Right forelimb (tissue), 1 donor: ENCODE results near the gene WNK3.

Source experiments
- DNase-seq: peaks from one replicate; pipeline ENCODE4 v3.0.0-alpha.2; 2018

The WNK3 gene

GRCh38 chrX:54237014-54237413, 120.8 kb downstream of the WNK3 start:
- no peak for DNase-seq

DNA sequence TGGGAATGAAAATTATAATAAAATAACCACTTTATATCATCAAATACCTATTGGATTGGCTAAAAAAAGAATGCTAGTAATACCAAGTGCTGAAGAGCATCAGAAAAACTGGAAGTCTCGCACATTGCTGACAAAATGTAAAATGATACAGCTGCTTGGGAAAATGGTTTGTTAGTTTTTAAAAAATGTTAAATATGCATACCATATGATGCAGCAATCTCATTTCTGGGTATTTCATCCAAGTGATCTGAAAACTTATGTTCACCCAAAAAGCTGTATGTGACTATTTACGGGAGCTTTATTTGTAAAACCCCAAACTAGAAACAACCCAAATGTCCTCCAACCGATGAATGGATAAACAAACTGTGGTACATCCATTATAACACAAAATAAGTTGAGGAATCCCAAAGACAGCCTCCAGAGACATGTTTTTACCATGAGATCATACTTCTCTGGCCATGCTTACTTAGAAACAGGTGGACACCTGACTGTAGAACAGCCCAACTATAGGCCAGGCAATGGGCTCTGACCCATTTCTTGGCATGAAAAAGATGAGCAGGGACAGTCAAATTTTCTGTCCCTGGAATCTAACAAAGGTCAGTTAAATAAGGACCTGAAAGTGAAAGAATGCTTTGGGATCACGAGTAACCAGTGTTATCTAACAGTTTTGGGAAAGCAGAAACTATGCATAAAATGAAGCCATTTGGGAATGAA, 127.3 kb downstream of the WNK3 start:
- DNase-seq, result no peak

DNA sequence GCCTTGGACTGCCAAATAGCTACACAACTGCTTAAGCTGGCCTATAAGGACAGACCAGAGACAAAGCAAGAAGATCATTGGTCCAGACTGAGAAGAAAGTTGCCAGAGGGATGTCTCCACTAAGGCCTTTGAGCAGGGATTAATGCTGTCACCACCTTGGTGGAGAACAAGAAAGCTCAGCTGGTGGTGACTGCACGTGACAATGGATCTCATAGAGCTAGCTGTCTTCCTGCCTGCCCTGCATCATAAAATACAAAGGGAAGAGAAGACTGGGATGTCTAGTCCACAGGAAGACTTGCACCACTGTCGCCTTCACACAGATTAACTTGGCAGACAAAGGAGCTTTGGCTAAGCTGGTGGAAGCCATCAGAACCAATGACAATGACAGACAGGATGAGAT, 134.3 kb downstream of the WNK3 start:
- no peak for DNase-seq

- DNase-seq, result no peak
Observed at GRCh38 chrX:54213603-54214002, 144.2 kb downstream of the WNK3 start.

GRCh38 chrX:54208531-54208930, 149.3 kb downstream of the WNK3 start:
- no peak for DNase-seq

- no peak for DNase-seq
Observed at GRCh38 chrX:54198262-54198661, 159.6 kb downstream of the WNK3 start.

DNA sequence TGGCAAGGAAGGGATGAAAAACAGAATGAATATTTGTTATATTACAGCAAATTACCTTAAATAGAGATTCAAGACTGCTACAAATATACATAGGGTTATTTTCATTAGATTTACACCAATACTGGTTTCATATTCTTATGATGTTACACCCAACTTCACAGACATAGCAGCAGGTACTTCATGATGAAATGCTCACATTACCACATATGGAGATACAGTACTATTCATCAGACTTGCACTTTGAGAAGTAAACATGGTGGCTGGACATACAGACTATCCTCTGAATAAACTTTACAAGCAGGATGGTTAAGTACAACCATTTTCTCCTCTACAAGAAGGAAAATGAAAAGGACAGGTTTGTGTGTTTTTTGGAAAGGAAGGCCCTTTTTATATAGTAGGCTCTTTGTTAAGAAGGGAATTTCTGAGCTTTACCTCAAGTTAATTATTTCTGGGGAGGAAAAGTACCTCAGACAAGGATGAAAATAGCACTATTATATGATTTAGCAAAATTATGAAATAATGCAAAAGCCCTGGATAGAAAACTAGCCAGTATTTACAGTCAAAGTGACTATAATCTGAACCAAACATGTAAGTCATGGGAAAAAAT, 162.8 kb downstream of the WNK3 start:
- DNase-seq, result no peak

DNA sequence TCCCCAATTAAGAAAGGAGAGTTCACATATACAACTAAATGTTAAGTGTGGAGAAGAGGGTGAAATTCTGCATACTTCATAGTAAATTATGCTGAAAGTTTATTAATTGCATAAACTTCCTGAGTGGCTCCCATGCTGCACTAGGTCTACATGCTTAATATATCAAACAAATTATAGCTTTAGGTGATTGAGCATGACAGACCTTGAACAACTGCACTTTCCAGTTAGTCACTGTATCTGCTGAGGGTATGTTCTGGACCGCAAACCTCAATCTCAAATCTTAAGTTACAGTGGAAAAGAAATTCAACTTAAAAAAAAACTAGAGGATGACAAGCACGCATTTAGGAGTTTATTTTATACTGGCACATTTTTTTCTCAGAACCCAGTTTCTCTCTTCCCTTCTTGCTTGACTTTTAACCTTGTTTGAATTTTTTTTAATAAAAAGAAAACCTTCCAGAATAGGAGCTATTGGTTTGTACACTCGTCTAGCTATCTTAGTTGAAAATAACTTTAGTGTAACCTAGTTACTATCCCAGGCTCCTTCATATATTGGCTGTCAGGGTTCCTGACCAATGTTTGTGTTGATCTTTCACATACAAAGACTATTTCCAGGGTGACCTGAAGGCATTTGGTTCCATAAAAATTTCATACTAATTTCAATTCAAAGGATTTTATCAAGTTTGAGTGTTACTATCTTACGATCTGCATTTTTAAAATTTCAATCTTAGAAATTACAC, 164.6 kb downstream of the WNK3 start:
- no peak for DNase-seq

GRCh38 chrX:54184474-54184873, 173.4 kb downstream of the WNK3 start:
- DNase-seq, result no peak

GRCh38 chrX:54182864-54183613, 174.8 kb downstream of the WNK3 start, which contains the start of gene FAM120C:
TSS of gene FAM120C (minus strand) at chrX:54183254. CDS start at chrX:54183198, 56 bp downstream.
- DNase-seq, result peak; percentile 87

- DNase-seq, result peak; percentile 54
Observed at GRCh38 chrX:54182194-54182863, 175.5 kb downstream of the WNK3 start.

GRCh38 chrX:54181202-54181953, 176.5 kb downstream of the WNK3 start:
- peak; percentile 45 for DNase-seq

DNA sequence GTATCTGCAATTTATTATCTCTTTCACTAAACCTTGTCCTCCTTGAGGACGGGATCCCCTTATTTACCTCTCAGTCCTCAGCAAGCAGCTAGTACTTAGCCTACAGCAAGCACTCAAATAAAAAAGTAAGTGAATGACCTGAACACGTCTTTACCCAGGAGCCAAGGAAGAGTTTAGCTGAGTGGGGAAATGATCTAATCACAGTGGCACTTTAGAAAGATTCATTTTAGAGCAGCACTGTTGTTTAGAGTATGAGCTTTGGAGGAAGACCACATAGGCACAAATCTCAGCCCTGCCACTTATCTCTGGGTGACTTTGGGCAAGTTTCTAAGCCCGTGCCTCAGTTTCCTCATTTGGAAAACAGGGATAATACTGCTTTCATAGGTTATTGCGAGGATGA, 177.4 kb downstream of the WNK3 start:
- DNase-seq, result no peak

- no peak for DNase-seq
Observed at GRCh38 chrX:54178100-54178940, 179.5 kb downstream of the WNK3 start.

- DNase-seq, result no peak
Observed at GRCh38 chrX:54177306-54177705, 180.5 kb downstream of the WNK3 start.

DNA sequence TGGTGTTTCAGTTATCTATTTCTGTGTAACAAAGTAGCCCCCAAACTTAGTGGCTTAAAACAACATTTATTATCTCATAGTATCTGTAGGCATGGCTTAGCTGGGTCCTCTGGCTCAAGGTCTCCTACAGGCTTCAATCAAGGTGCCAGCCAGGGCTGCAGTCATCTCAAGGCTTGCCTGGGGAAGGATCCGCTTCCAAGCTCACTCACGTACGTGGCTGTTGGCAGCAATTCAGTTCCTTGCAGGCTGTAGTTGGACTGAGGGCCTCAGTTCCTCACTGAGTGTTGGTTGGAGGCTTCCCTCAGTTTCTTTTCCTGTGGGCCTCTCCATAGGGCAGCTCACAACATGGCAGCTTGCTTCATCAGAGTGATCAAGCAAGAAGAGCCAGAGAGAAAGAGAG, 184.1 kb downstream of the WNK3 start:
- no peak for DNase-seq

- DNase-seq, result no peak
Observed at GRCh38 chrX:54172455-54172854, 185.4 kb downstream of the WNK3 start.

DNA sequence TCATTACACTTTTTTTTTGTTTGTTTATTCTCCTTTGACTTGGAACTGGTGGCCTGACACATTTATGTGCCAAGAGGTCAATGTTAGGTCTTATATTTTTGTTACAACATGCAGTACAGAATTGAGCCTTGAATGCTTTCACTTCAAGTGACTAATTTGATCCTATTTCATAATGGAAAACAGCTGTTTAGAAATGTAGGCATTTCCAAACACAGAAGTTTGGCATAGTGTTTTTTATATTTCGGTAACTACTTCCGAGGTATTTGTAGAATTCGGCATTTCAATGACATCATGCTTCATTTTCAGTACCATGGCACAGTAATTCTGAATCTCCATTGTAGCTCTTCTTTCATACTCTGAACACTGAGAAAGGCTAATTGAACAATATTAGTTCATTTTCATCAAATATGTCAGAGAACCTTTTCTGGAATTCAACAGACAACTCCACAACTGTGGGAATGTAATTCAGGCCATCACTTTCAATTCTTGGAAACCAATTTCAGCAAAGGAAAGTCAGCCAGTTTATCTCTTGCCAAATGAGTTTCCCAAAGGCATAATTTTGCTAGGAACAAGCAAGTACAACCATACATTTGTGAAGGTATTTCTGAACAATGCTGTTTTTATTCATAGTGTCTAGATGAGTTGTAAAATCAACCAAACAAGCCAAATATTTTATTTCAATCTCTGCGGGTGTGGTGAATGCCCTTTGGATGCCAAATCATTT, 186.2 kb downstream of the WNK3 start:
- DNase-seq, result no peak

- DNase-seq, result no peak
Observed at GRCh38 chrX:54171091-54171490, 186.8 kb downstream of the WNK3 start.

DNA sequence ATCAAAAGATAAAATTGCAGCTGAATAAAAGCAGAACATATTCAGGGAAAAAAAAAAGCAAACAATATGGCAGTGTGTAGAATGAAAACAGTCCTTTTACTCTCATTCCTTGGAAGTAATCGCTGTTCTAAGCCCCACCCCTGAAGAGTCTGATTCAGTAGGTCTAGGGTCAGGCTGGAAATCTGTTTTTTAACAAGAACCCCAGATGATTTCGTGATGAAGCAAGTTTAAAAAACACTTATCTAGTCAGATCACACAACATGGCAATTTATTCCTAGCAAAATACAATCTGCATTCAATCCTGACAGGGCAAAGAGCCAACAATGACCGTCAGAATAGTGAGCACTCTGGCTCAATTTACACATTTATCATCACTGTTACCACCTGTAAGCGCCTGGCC, 190.9 kb downstream of the WNK3 start:
- no peak for DNase-seq
